ENCODE data around the gene HPCAL4. TPM values are rescaled to one million over a fixed set of nuclear protein-coding genes. Genes with fewer than 3 reads are reported as not detected.

Gene HPCAL4
- total RNA-seq, 1 donor from 2014 or later, result 0.53 TPM

- TF ChIP-seq CTCF (conservative IDR thresholded peaks at IDR 0.05), result no peak
- no peak for DNase-seq (ENCODE audit: extremely low spot score, unreplicated experiment)
- Mint-ChIP-seq H3K27me3 (peaks cover 71% of the 10 kb centered on the region), H3K4me3 (no peak overlapping the region), H3K36me3 (no peaks in the 10 kb centered on the region), H3K4me1 (ENCODE audit: unreplicated experiment) (peaks cover 5% of the 10 kb centered on the region), H3K9me3 (no peaks in the 10 kb centered on the region), H3K27ac (no peak overlapping the region)
Observed at GRCh38 chr1:39657402-39657801, 33.8 kb downstream of the HPCAL4 start.

- Mint-ChIP-seq H3K4me1 (ENCODE audit: unreplicated experiment) (peaks cover 5% of the 10 kb centered on the region), H3K36me3 (no peaks in the 10 kb centered on the region), H3K9me3 (no peaks in the 10 kb centered on the region), H3K4me3 (no peak overlapping the region), H3K27ac (no peak overlapping the region), H3K27me3 (peaks cover 65% of the 10 kb centered on the region)
- TF ChIP-seq CTCF (conservative IDR thresholded peaks at IDR 0.05), result no peak
- DNase-seq (ENCODE audit: extremely low spot score, unreplicated experiment), result no peak
Observed at GRCh38 chr1:39656391-39656790, 34.8 kb downstream of the HPCAL4 start.

- DNase-seq (ENCODE audit: extremely low spot score, unreplicated experiment), result no peak
- Mint-ChIP-seq H3K36me3 (no peaks in the 10 kb centered on the region), H3K27me3 (peaks cover 61% of the 10 kb centered on the region), H3K4me3 (no peak overlapping the region), H3K4me1 (ENCODE audit: unreplicated experiment) (peaks cover 5% of the 10 kb centered on the region), H3K9me3 (no peaks in the 10 kb centered on the region), H3K27ac (no peak overlapping the region)
- no peak for TF ChIP-seq CTCF (conservative IDR thresholded peaks at IDR 0.05)
Observed at GRCh38 chr1:39655578-39656268, 35.5 kb downstream of the HPCAL4 start.

- no peak overlapping the region for H3K27ac Mint-ChIP-seq
- peaks cover 47% of the 10 kb centered on the region for H3K27me3 Mint-ChIP-seq
- no peaks in the 10 kb centered on the region for H3K9me3 Mint-ChIP-seq
- H3K4me1 Mint-ChIP-seq (ENCODE audit: unreplicated experiment), result peaks cover 5% of the 10 kb centered on the region
- no peak overlapping the region for H3K4me3 Mint-ChIP-seq
- no peak for DNase-seq (ENCODE audit: extremely low spot score, unreplicated experiment)
- H3K36me3 Mint-ChIP-seq, result no peaks in the 10 kb centered on the region
- TF ChIP-seq CTCF (conservative IDR thresholded peaks at IDR 0.05), result no peak
Observed at GRCh38 chr1:39654291-39654690, 36.9 kb downstream of the HPCAL4 start.

GRCh38 chr1:39653546-39654031, 37.6 kb downstream of the HPCAL4 start:
- H3K9me3 Mint-ChIP-seq, result no peaks in the 10 kb centered on the region
- no peak overlapping the region for H3K27ac Mint-ChIP-seq
- peaks cover 43% of the 10 kb centered on the region for H3K27me3 Mint-ChIP-seq
- DNase-seq (ENCODE audit: extremely low spot score, unreplicated experiment), result peak; percentile 80
- peaks cover 5% of the 10 kb centered on the region for H3K4me1 Mint-ChIP-seq (ENCODE audit: unreplicated experiment)
- no peak overlapping the region for H3K4me3 Mint-ChIP-seq
- H3K36me3 Mint-ChIP-seq, result no peaks in the 10 kb centered on the region
- TF ChIP-seq CTCF (conservative IDR thresholded peaks at IDR 0.05), result peak; percentile 97
